GM10266 (cell line): ENCODE data around the gene CA10.

Experiments used
- DNase-seq: peaks from one replicate; pipeline ENCODE4 v3.0.0; 2012; ENCODE audit errors: extremely low spot score
- CTCF ChIP-seq: IDR thresholded peaks from 2 replicates; pipeline ENCODE4 v1.5.1; 2012; ENCODE audit warnings: mild to moderate bottlenecking, low read depth; ENCODE audit not compliant: control insufficient read depth, insufficient read depth; ENCODE audit errors: missing control alignments

Gene CA10

GRCh38 chr17:51937264-51937663, 221.2 kb downstream of the CA10 start:
- no peak for DNase-seq
- no peak for TF ChIP-seq CTCF

- TF ChIP-seq CTCF = no peak
- DNase-seq = no peak
These were observed 223.0 kb downstream of the CA10 start for GRCh38 chr17:51935477-51935876.

- TF ChIP-seq CTCF = no peak
- no peak for DNase-seq
These were observed 224.9 kb downstream of the CA10 start for GRCh38 chr17:51933647-51934046.

- no peak for TF ChIP-seq CTCF
- DNase-seq = no peak
These were observed 232.1 kb downstream of the CA10 start for GRCh38 chr17:51926448-51926847.

GRCh38 chr17:51921500-51921899, 237.0 kb downstream of the CA10 start:
- no peak for DNase-seq
- no peak for TF ChIP-seq CTCF

GRCh38 chr17:51914577-51914976, 243.9 kb downstream of the CA10 start:
- DNase-seq = no peak

More at GRCh38 chr17:51914577-51914976, 243.9 kb downstream of the CA10 start:
- no peak for TF ChIP-seq CTCF
